Measurements from ENCODE around the gene CARHSP1. TPM values are rescaled to one million over a fixed set of nuclear protein-coding genes. Genes with fewer than 3 reads are reported as not detected.

CARHSP1 gene
- total RNA-seq, 1 experiment from 2014 or later: 79.7 TPM

GRCh38 chr16:8893426-8893825 is 24.6 kb upstream of the CARHSP1 start:
- H3K4me2 ChIP-seq (ENCODE audit: low read length): no peak overlapping the region
- peaks cover 41 to 54% of the 10 kb centered on the region in 2 experiments for H3K36me3 ChIP-seq (ENCODE audit: control insufficient read depth in 1 of 2, insufficient read depth in 2 of 2, low read length in 2 of 2)
- H4K20me1 ChIP-seq (ENCODE audit: insufficient read depth): no peaks in the 10 kb centered on the region
- ATAC-seq (no peak), DNase-seq (ENCODE audit: low read depth, low spot score) (no peak)
- RAD21 ChIA-PET (ENCODE audit: low non-redundant PET in 1 of 2, low total read pairs in 2 of 2, uncharacterized antibody in 2 of 2, unreplicated experiment in 2 of 2): no interaction called here
- no peaks in the 10 kb centered on the region for H3K9me3 ChIP-seq (ENCODE audit: control insufficient read depth in 1 of 2, insufficient read depth in 1 of 2, low read depth in 1 of 2, low read length in 2 of 2)
- no peak overlapping the region for H3K27ac ChIP-seq (ENCODE audit: low read depth, low read length)
- intact Hi-C loops (cut with micrococcal nuclease): no loop called here
- CTCF ChIA-PET: no interaction called here
- BruUV-seq (replicated peaks): TSS peak; percentile 10
- H3K9ac ChIP-seq (ENCODE audit: low read length): no peak overlapping the region
- no peaks in the 10 kb centered on the region for H3K79me2 ChIP-seq (ENCODE audit: insufficient read depth, low read length)
- no peak overlapping the region for H3K4me3 ChIP-seq (replicated peaks in 1 of 2; ENCODE audit: low read depth in 1 of 2, low read length in 2 of 2)
- no peaks in the 10 kb centered on the region for H3K4me1 ChIP-seq (ENCODE audit: control insufficient read depth in 1 of 2, insufficient read depth in 2 of 2, low read length in 2 of 2)
- no peak overlapping the region for H2AFZ ChIP-seq (ENCODE audit: low read depth, low read length, poor library complexity, severe bottlenecking)
- H3K9me2 ChIP-seq (ENCODE audit: insufficient read depth): no peaks in the 10 kb centered on the region
- POLR2A ChIA-PET: no interaction called here
- TF ChIP-seq SRF (IDR thresholded peaks at IDR 0.05; ENCODE audit: low read depth): no peak
- TF ChIP-seq EZH2 (IDR thresholded peaks at IDR 0.05): no peak
- TF ChIP-seq SP1 (IDR thresholded peaks at IDR 0.05; ENCODE audit: low read depth): no peak
- TF ChIP-seq SIN3A (IDR thresholded peaks at IDR 0.05; ENCODE audit: low read depth): no peak
- no peak for TF ChIP-seq CTCF (IDR thresholded peaks at IDR 0.05 in 2 of 3, conservative IDR thresholded peaks at IDR 0.05 in 1 of 3; ENCODE audit: borderline replicate concordance in 1 of 3, insufficient read depth in 1 of 3, low read depth in 2 of 3, low read length in 2 of 3)
- no peak for TF ChIP-seq ELF1 (IDR thresholded peaks at IDR 0.05; ENCODE audit: borderline replicate concordance, low read depth)
- TF ChIP-seq ZNF274 (IDR thresholded peaks at IDR 0.05; ENCODE audit: low read depth, low read length): no peak
- TF ChIP-seq RAD21 (IDR thresholded peaks at IDR 0.05; ENCODE audit: low read depth): no peak
- no peak for TF ChIP-seq POLR2A (IDR thresholded peaks at IDR 0.05; ENCODE audit: borderline replicate concordance, extremely low read depth, insufficient read depth, insufficient read length)
- TF ChIP-seq, protein P1, sequence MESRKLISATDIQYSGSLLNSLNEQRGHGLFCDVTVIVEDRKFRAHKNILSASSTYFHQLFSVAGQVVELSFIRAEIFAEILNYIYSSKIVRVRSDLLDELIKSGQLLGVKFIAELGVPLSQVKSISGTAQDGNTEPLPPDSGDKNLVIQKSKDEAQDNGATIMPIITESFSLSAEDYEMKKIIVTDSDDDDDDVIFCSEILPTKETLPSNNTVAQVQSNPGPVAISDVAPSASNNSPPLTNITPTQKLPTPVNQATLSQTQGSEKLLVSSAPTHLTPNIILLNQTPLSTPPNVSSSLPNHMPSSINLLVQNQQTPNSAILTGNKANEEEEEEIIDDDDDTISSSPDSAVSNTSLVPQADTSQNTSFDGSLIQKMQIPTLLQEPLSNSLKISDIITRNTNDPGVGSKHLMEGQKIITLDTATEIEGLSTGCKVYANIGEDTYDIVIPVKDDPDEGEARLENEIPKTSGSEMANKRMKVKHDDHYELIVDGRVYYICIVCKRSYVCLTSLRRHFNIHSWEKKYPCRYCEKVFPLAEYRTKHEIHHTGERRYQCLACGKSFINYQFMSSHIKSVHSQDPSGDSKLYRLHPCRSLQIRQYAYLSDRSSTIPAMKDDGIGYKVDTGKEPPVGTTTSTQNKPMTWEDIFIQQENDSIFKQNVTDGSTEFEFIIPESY (IDR thresholded peaks at IDR 0.05; ENCODE audit: extremely low read depth, insufficient replicate concordance, low read length): no peak
- no peak for TF ChIP-seq YY1 (IDR thresholded peaks at IDR 0.05; ENCODE audit: extremely low read depth, insufficient replicate concordance, low read depth, low read length)
- H3K27me3 ChIP-seq (ENCODE audit: insufficient read depth, low read length): no peaks in the 10 kb centered on the region
